Trophoblast cell (in vitro differentiated cells and primary cell): ENCODE results near the gene ALOX12. TPM values are rescaled to one million over a fixed set of nuclear protein-coding genes. Genes with fewer than 3 reads are reported as not detected.

ENCODE experiments used
- DNase-seq, 2 donors: peaks; one replicate each; pipeline ENCODE4 v3.0.0-alpha.2; 2016
- H2AFZ ChIP-seq: 2 replicates; pipeline ENCODE4 v1.6.1; 2013; ENCODE audit warnings: low read length, moderate library complexity, mild to moderate bottlenecking; ENCODE audit not compliant: insufficient read depth, poor library complexity
- H2AK5ac ChIP-seq: 2 replicates; pipeline ENCODE4 v1.6.1; 2013; ENCODE audit warnings: mild to moderate bottlenecking, low read length
- H2BK120ac ChIP-seq: 2 replicates; pipeline ENCODE4 v1.6.1; 2013; ENCODE audit warnings: low read length, mild to moderate bottlenecking, moderate library complexity; ENCODE audit not compliant: insufficient read depth, poor library complexity
- H2BK12ac ChIP-seq: 2 replicates; pipeline ENCODE4 v1.6.1; 2013; ENCODE audit warnings: mild to moderate bottlenecking, low read length, moderate library complexity
- H2BK5ac ChIP-seq: 2 replicates; pipeline ENCODE4 v1.6.1; 2013; ENCODE audit warnings: low read length, low read depth, moderate library complexity, mild to moderate bottlenecking; ENCODE audit not compliant: poor library complexity
- H3K14ac ChIP-seq: 2 replicates; pipeline ENCODE4 v1.6.1; 2013; ENCODE audit warnings: mild to moderate bottlenecking, low read length
- H3K18ac ChIP-seq: 2 replicates; pipeline ENCODE4 v1.6.1; 2013; ENCODE audit warnings: mild to moderate bottlenecking, low read length
- H3K23ac ChIP-seq: 2 replicates; pipeline ENCODE4 v1.6.1; 2013; ENCODE audit warnings: low read length
- H3K27ac ChIP-seq: 2 replicates; pipeline ENCODE4 v1.5.1; 2013; ENCODE audit warnings: low read depth, mild to moderate bottlenecking, inconsistent platforms, low read length, moderate library complexity
- H3K27me3 ChIP-seq: 2 replicates; pipeline ENCODE4 v1.6.1; 2013; ENCODE audit warnings: inconsistent platforms, mild to moderate bottlenecking, low read length, moderate library complexity; ENCODE audit not compliant: insufficient read depth
- H3K36me3 ChIP-seq, 2 experiments: 1 replicate in 1 of 2; 2 replicates in 1 of 2; pipeline ENCODE4 v1.6.1; 2013; ENCODE audit warnings: low read length in 2 of 2, mild to moderate bottlenecking in 2 of 2, moderate library complexity in 1 of 2; ENCODE audit not compliant: insufficient read depth in 2 of 2, control insufficient read depth in 1 of 2
- H3K4ac ChIP-seq: 2 replicates; pipeline ENCODE4 v1.6.1; 2013; ENCODE audit warnings: low read depth, mild to moderate bottlenecking, low read length, moderate library complexity
- H3K4me1 ChIP-seq, 2 experiments: 1 replicate in 1 of 2; 2 replicates in 1 of 2; pipeline ENCODE4 v1.6.1; 2013; ENCODE audit warnings: low read length in 2 of 2, mild to moderate bottlenecking in 2 of 2, moderate library complexity in 1 of 2; ENCODE audit not compliant: insufficient read depth in 2 of 2, control insufficient read depth in 1 of 2
- H3K4me2 ChIP-seq: 2 replicates; pipeline ENCODE4 v1.6.1; 2013; ENCODE audit warnings: inconsistent platforms, mild to moderate bottlenecking, low read length, moderate library complexity
- H3K4me3 ChIP-seq: 2 replicates; pipeline ENCODE4 v1.5.1; 2013; ENCODE audit warnings: mild to moderate bottlenecking, low read depth, low read length, inconsistent platforms
- H3K79me1 ChIP-seq: one replicate; pipeline ENCODE4 v1.6.1; 2013; ENCODE audit warnings: low read length
- H3K79me2 ChIP-seq: 2 replicates; pipeline ENCODE4 v1.6.1; 2013; ENCODE audit warnings: low read length, mild to moderate bottlenecking; ENCODE audit not compliant: control insufficient read depth, insufficient read depth, poor library complexity
- H3K9ac ChIP-seq: 2 replicates; pipeline ENCODE4 v1.6.1; 2013; ENCODE audit warnings: mild to moderate bottlenecking, low read length
- H3K9me3 ChIP-seq: 2 replicates; pipeline ENCODE4 v1.6.1; 2013; ENCODE audit warnings: low read depth, mild to moderate bottlenecking, control low read depth, inconsistent platforms, low read length; ENCODE audit not compliant: insufficient read depth
- H4K12ac ChIP-seq: 2 replicates; pipeline ENCODE4 v1.6.1; 2013; ENCODE audit warnings: low read depth, mild to moderate bottlenecking, low read length, moderate library complexity
- H4K8ac ChIP-seq: 2 replicates; pipeline ENCODE4 v1.6.1; 2013; ENCODE audit warnings: low read depth, mild to moderate bottlenecking, low read length, moderate library complexity
- H4K91ac ChIP-seq: one replicate; pipeline ENCODE4 v1.6.1; 2013; ENCODE audit warnings: low read depth, mild to moderate bottlenecking, low read length, moderate library complexity
- WGBS: extraction: QIAGEN DNeasy Blood & Tissue Kit; methylation state at CpG from one replicate; pipeline ENCODE4 v1.1.7; 2013; ENCODE audit warnings: missing lambda C conversion rate; ENCODE audit not compliant: insufficient read length, insufficient coverage; ENCODE audit errors: extremely low coverage; 5-methylcytosine and 5-hydroxymethylcytosine counted together
- polyA plus RNA-seq: library from polyadenylated mRNA; stranded (reverse); fragments of 200-250 nt; gene quantifications from 2 replicates; pipeline ENCODE4 v1.2.3, GENCODE V29; 2013

Gene ALOX12
- 0.06 TPM in 1 of 2 replicates, not detected in the other for polyA plus RNA-seq

- Histone ChIP-seq H4K91ac (no peak within 1 kb of the TSS), H3K27ac (no peak within 1 kb of the TSS), H3K4me3 (peak within 1 kb of the TSS; percentile 32), H2AFZ (peak within 1 kb of the TSS; percentile 24), H3K9me3 (no peaks in the 10 kb centered on the region), H2BK120ac (no peak within 1 kb of the TSS), H3K36me3 (peaks cover 22 to 23% of the 10 kb centered on the region in 2 experiments), H3K79me1 (no peaks in the 10 kb centered on the region), H3K27me3 (no peaks in the 10 kb centered on the region), H2BK5ac (no peak within 1 kb of the TSS), H3K79me2 (no peaks in the 10 kb centered on the region), H3K9ac (no peak within 1 kb of the TSS), H3K4me1 (peaks cover 9% of the 10 kb centered on the region in 2 experiments), H4K12ac (no peak within 1 kb of the TSS), H3K4me2 (peak within 1 kb of the TSS; percentile 70), H3K14ac (no peak within 1 kb of the TSS), H2BK12ac (no peak within 1 kb of the TSS), H3K23ac (no peak within 1 kb of the TSS), H4K8ac (no peak within 1 kb of the TSS), H2AK5ac (no peak within 1 kb of the TSS), H3K18ac (no peak within 1 kb of the TSS), H3K4ac (no peak within 1 kb of the TSS)
- DNase-seq, result peak in 1 of 2 donors; percentile 44
- no CpG with 5 or more reads among the region's 64 CpGs for WGBS
These were observed at the start of gene ALOX12 for GRCh38 chr17:6995500-6996255. Gene ALOX12, plus strand, starts transcription at chr17:6996049. Its CDS starts 69 bp downstream, at chr17:6996118.

GRCh38 chr17:6947745-6948144, 48.1 kb upstream of the ALOX12 start:
- Histone ChIP-seq H2BK12ac (no peak overlapping the region), H3K23ac (no peak overlapping the region), H3K27ac (no peak overlapping the region), H3K4me1 (no peaks in the 10 kb centered on the region), H3K9ac (no peak overlapping the region), H4K12ac (no peak overlapping the region), H4K91ac (no peak overlapping the region), H3K4me3 (no peak overlapping the region), H3K79me2 (no peaks in the 10 kb centered on the region), H2AFZ (no peak overlapping the region), H3K9me3 (no peaks in the 10 kb centered on the region), H2AK5ac (no peak overlapping the region), H3K79me1 (no peaks in the 10 kb centered on the region), H3K4me2 (no peak overlapping the region), H2BK5ac (no peak overlapping the region), H3K18ac (no peak overlapping the region), H3K36me3 (no peaks in the 10 kb centered on the region), H4K8ac (no peak overlapping the region), H3K27me3 (no peaks in the 10 kb centered on the region), H2BK120ac (no peak overlapping the region), H3K14ac (no peak overlapping the region), H3K4ac (no peak overlapping the region)
- DNase-seq, result no peak
- WGBS, result no CpG with 5 or more reads among the region's 2 CpGs

GRCh38 chr17:6948562-6948961, 47.3 kb upstream of the ALOX12 start:
- WGBS, result no CpG with 5 or more reads among the region's 5 CpGs
- Histone ChIP-seq H2BK5ac (no peak overlapping the region), H2AFZ (no peak overlapping the region), H3K4me3 (no peak overlapping the region), H3K14ac (no peak overlapping the region), H3K9ac (peak overlapping the region; percentile 18), H3K4me2 (no peak overlapping the region), H3K79me1 (no peaks in the 10 kb centered on the region), H2AK5ac (no peak overlapping the region), H2BK12ac (no peak overlapping the region), H3K79me2 (no peaks in the 10 kb centered on the region), H3K27me3 (no peaks in the 10 kb centered on the region), H3K36me3 (no peaks in the 10 kb centered on the region), H3K9me3 (no peaks in the 10 kb centered on the region), H3K4me1 (no peaks in the 10 kb centered on the region), H3K27ac (no peak overlapping the region), H3K23ac (no peak overlapping the region), H4K12ac (no peak overlapping the region), H2BK120ac (no peak overlapping the region), H3K4ac (no peak overlapping the region), H4K8ac (no peak overlapping the region), H3K18ac (no peak overlapping the region), H4K91ac (no peak overlapping the region)
- peak in 1 of 2 donors; percentile 3 for DNase-seq

GRCh38 chr17:6948976-6949375, 46.9 kb upstream of the ALOX12 start:
- Histone ChIP-seq H3K18ac (no peak overlapping the region), H3K23ac (no peak overlapping the region), H3K36me3 (no peaks in the 10 kb centered on the region), H3K27ac (no peak overlapping the region), H2AK5ac (no peak overlapping the region), H3K14ac (no peak overlapping the region), H3K4ac (no peak overlapping the region), H3K79me1 (no peaks in the 10 kb centered on the region), H4K91ac (no peak overlapping the region), H2BK12ac (no peak overlapping the region), H3K79me2 (no peaks in the 10 kb centered on the region), H2BK120ac (no peak overlapping the region), H3K9ac (peak overlapping the region; percentile 18), H2AFZ (no peak overlapping the region), H3K4me3 (no peak overlapping the region), H3K9me3 (no peaks in the 10 kb centered on the region), H4K12ac (no peak overlapping the region), H3K27me3 (no peaks in the 10 kb centered on the region), H4K8ac (no peak overlapping the region), H3K4me2 (no peak overlapping the region), H2BK5ac (no peak overlapping the region), H3K4me1 (no peaks in the 10 kb centered on the region)
- DNase-seq, result no peak
- no CpG with 5 or more reads among the region's 3 CpGs for WGBS
